Measurements from ENCODE around the gene ZNF287. TPM values are rescaled to one million over a fixed set of nuclear protein-coding genes. Genes with fewer than 3 reads are reported as not detected.

The ZNF287 gene
- 10 to 100 TPM in 1 of 4 donors, 1 to 10 TPM in 3; 5.0 to 12.0 (median 7.1) TPM for total RNA-seq

- DNase-seq (ENCODE audit: extremely low spot score), result peak; percentile 98
- TF ChIP-seq CTCF (IDR thresholded peaks at IDR 0.05) (peak in 1 of 3 experiments; percentile 27), EP300 (IDR thresholded peaks at IDR 0.05) (no peak), POLR2A (IDR thresholded peaks at IDR 0.05; ENCODE audit: low read depth) (peak; percentile 21), POLR2AphosphoS5 (IDR thresholded peaks at IDR 0.05) (peak; percentile 88 to 90)
- H3K4me1 ChIP-seq, result peaks cover 9 to 16% (median 14%) of the 10 kb centered on the region in 4 donors
- no peaks in the 10 kb centered on the region for H3K9me3 ChIP-seq
- intact Hi-C loops (cut with DNase I), result no loop called here
- peaks cover 6 to 24% (median 15%) of the 10 kb centered on the region in 4 donors for H3K36me3 ChIP-seq
- WGBS, result 8% methylated on average over 16 of the region's 77 CpGs
- H3K27ac ChIP-seq (replicated peaks in 1 of 4), result peak within 1 kb of the TSS; percentile 74 to 88 (median 84)
- peak within 1 kb of the TSS; percentile 75 to 91 (median 83) for H3K4me3 ChIP-seq
- H3K27me3 ChIP-seq, result no peaks in the 10 kb centered on the region
Measured at GRCh38 chr17:16568541-16569357, at the start of gene ZNF287. Gene ZNF287 (minus strand): TSS chr17:16569204. CDS start chr17:16567731, 1,473 bp downstream.

- Histone ChIP-seq H3K36me3 (peaks cover 0 to under 1% (median 0%) of the 10 kb centered on the region in 4 donors), H3K27ac (replicated peaks in 1 of 4) (no peak overlapping the region), H3K27me3 (no peaks in the 10 kb centered on the region), H3K4me3 (no peak overlapping the region), H3K9me3 (peaks cover 4 to 60% (median 51%) of the 10 kb centered on the region in 4 donors), H3K4me1 (no peaks in the 10 kb centered on the region)
- intact Hi-C loops (cut with DNase I), result no loop called here
- DNase-seq (ENCODE audit: extremely low spot score), result no peak
- TF ChIP-seq CTCF (IDR thresholded peaks at IDR 0.05) (no peak), EP300 (IDR thresholded peaks at IDR 0.05) (no peak), POLR2AphosphoS5 (IDR thresholded peaks at IDR 0.05) (no peak), POLR2A (IDR thresholded peaks at IDR 0.05; ENCODE audit: low read depth) (no peak)
- WGBS, result 93% methylated on average over 52 of the region's 53 CpGs
Measured at GRCh38 chr17:16617481-16618060, 48.6 kb upstream of the ZNF287 start.

DNA sequence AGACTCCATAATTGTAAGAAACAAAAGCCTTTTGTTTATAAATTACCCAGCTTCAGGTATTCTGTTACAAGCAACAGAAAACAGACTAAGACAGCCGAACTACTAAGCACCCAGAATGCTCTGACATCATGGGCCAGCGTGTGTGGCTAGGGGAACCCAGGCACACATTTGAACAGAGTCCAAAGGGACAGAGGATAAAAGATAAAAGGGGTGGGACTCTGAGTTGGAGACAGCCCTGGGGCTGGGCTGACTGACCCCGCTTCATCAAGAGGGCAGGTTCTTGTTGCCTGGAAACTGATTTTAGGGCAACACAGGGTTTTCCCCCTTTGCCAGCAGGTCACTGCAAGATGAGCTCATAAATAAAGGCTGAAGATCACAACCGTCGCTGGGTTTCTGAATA is 30.5 kb upstream of the ZNF287 start:
- Histone ChIP-seq H3K27ac (replicated peaks in 1 of 4) (no peak overlapping the region), H3K4me1 (no peaks in the 10 kb centered on the region), H3K27me3 (peaks cover 0 to 5% (median 0%) of the 10 kb centered on the region in 4 donors), H3K36me3 (no peaks in the 10 kb centered on the region), H3K4me3 (no peak overlapping the region), H3K9me3 (no peaks in the 10 kb centered on the region)
- no peak for DNase-seq (ENCODE audit: extremely low spot score)
- intact Hi-C loops (cut with DNase I), result no loop called here
- WGBS, result 62% methylated on average over 5 of the region's 5 CpGs
- TF ChIP-seq CTCF (IDR thresholded peaks at IDR 0.05) (no peak), EP300 (IDR thresholded peaks at IDR 0.05) (no peak), POLR2AphosphoS5 (IDR thresholded peaks at IDR 0.05) (no peak), POLR2A (IDR thresholded peaks at IDR 0.05; ENCODE audit: low read depth) (no peak)

- 59% methylated on average over 2 of the region's 2 CpGs for WGBS
- Histone ChIP-seq H3K9me3 (no peaks in the 10 kb centered on the region), H3K36me3 (no peaks in the 10 kb centered on the region), H3K27ac (replicated peaks in 1 of 4) (no peak overlapping the region), H3K4me3 (no peak overlapping the region), H3K27me3 (peaks cover 0 to 5% (median 0%) of the 10 kb centered on the region in 4 donors), H3K4me1 (peaks cover 4 to 9% (median 6%) of the 10 kb centered on the region in 4 donors)
- DNase-seq (ENCODE audit: extremely low spot score), result no peak
- TF ChIP-seq POLR2A (IDR thresholded peaks at IDR 0.05; ENCODE audit: low read depth) (no peak), POLR2AphosphoS5 (IDR thresholded peaks at IDR 0.05) (peak in 1 of 2 donors; percentile 37), EP300 (IDR thresholded peaks at IDR 0.05) (no peak)
- intact Hi-C loops (cut with DNase I), result no loop called here
Measured at GRCh38 chr17:16593356-16594102, 24.5 kb upstream of the ZNF287 start.

Data from esophagus muscularis mucosa (tissue), 4 donors.